Aorta (tissue), 4 donors: ENCODE results near the gene SERTAD2. TPM values are rescaled to one million over a fixed set of nuclear protein-coding genes. Genes with fewer than 3 reads are reported as not detected.

Experiments
- polyA plus RNA-seq, 2 donors: library from polyadenylated mRNA; stranded (reverse); fragments of 200-250 nt; gene quantifications; one replicate each; pipeline ENCODE4 v1.2.3, GENCODE V29; 2013
- total RNA-seq, 2 donors: library from RNA; stranded (reverse); fragmentation: NEBNext Ultra II Directional; extraction: Animal tissue kit (Norgen Biotek cat#: 25700); gene quantifications; one replicate each; pipeline ENCODE4 v1.2.1, GENCODE V29; 2021
- donor health status: healthy with polysubstance abuse.
- donor health status: Bipolar disorder and iron deficiency.
- donor health status: DM: no; HTN: no; CAD: no.
- donor health status: DM: yes; HTN: yes; CAD: no.

Gene SERTAD2
- total and polyA plus RNA-seq, 4 donors = 4.6 to 27.4 (median 20.6) TPM

Other genes with a start within 250 kb of the SERTAD2 start
- 10 to 100 TPM; 18.5 to 26.8 TPM for gene LGALSL, start 199.8 kb downstream of the SERTAD2 start, total RNA-seq
- 10 to 100 TPM; 19.1 to 19.8 TPM for gene LGALSL, start 199.8 kb downstream of the SERTAD2 start, polyA plus RNA-seq
- gene AFTPH, start 129.6 kb downstream of the SERTAD2 start, total RNA-seq = 10 to 100 TPM; 28.3 to 30.6 TPM
- gene AFTPH, start 129.6 kb downstream of the SERTAD2 start, polyA plus RNA-seq = 10 to 100 TPM; 19.5 to 23.3 TPM